Esophagus (tissue), 2 donors: Measurements from ENCODE around the gene CD7. TPM values are rescaled to one million over a fixed set of nuclear protein-coding genes. Genes with fewer than 3 reads are reported as not detected.
"Not testable (repeated sequence)": the region's sequence is repeated elsewhere in the genome, so short reads cannot be mapped to it uniquely, and the experiment has no call there.

Experiments
- H3K27ac ChIP-seq, 2 donors: one replicate each; pipeline ENCODE4 v1.5.1; 2013; ENCODE audit warnings: low read depth in 2 of 2, mild to moderate bottlenecking in 2 of 2, inconsistent platforms in 1 of 2, low read length in 1 of 2, moderate library complexity in 1 of 2
- H3K27me3 ChIP-seq, 2 donors: one replicate each; pipeline ENCODE4 v1.6.1; 2013; ENCODE audit warnings: low read length in 2 of 2, control low read depth in 1 of 2, mild to moderate bottlenecking in 1 of 2; ENCODE audit not compliant: insufficient read depth in 2 of 2, control insufficient read depth in 1 of 2
- H3K36me3 ChIP-seq, 2 donors: one replicate each; pipeline ENCODE4 v1.6.1; 2013; ENCODE audit warnings: low read length in 1 of 2; ENCODE audit not compliant: control insufficient read depth in 2 of 2, insufficient read depth in 2 of 2
- H3K4me1 ChIP-seq, 2 donors: one replicate each; pipeline ENCODE4 v1.6.1; 2013; ENCODE audit warnings: low read length in 1 of 2; ENCODE audit not compliant: control insufficient read depth in 2 of 2, insufficient read depth in 2 of 2
- H3K4me3 ChIP-seq, 2 donors: one replicate each; pipeline ENCODE4 v1.5.1; 2013; ENCODE audit warnings: low read length in 2 of 2, mild to moderate bottlenecking in 2 of 2, low read depth in 1 of 2, moderate library complexity in 1 of 2
- H3K9me3 ChIP-seq, 2 donors: one replicate each; pipeline ENCODE4 v1.6.1; 2013; ENCODE audit warnings: mild to moderate bottlenecking in 2 of 2, low read depth in 1 of 2, low read length in 1 of 2, moderate library complexity in 1 of 2; ENCODE audit not compliant: control insufficient read depth in 2 of 2, insufficient read depth in 1 of 2
- WGBS, 2 donors: extraction: QIAGEN DNeasy Blood & Tissue Kit; methylation state at CpG; one replicate each; pipeline ENCODE4 v1.1.7; 2013; 5-methylcytosine and 5-hydroxymethylcytosine counted together
- polyA plus RNA-seq, 2 donors: library from polyadenylated mRNA; stranded (reverse); fragments of 200-250 nt; gene quantifications; one replicate each; pipeline ENCODE4 v1.2.3, GENCODE V29; 2013
- donor health status: healthy with polysubstance abuse.
- donor health status: Bipolar disorder and iron deficiency.

Gene CD7
- 1 to 10 TPM; 2.6 to 3.1 TPM for polyA plus RNA-seq

DNA sequence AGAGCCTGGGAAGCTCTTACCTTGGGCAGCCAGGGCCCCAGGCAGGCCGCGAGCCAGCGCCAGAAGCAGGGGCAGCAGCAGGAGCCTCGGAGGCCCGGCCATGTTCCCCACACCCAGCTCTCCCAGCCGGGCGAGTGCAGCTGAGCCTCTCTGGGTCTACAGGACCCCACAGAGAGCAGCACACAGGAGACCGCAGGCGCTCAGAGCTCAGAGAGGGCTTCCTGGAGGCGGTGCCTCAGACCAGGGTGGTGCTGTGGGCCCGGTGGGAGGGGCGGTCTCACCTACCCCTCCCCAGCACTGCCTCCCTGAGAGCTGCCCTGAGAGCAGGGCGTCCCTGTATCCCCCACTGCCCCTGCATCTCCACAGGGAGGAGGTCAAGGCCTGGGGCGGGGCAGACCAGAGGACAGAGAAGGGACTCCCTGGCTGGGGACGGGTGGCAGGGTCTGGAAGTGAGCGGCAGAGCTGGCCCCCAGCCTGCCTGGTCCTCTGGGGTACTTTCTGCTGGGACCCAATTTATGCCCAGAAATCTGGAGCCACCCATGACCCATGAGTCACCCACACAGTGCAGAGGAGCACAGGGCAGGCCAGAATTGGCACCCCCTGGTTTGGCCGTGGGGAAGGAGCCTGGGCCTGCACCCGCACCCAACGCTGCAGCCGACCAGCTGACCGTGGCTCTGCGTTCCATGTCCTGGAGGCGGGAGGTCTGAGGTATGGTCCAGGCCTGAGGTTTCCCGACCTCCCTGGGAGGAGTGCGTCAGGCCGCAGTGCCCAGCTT lies at the start of gene CD7:
CD7 (minus strand) TSS at position 215 of the 775 bp plus-strand sequence; CDS start at position 102, 113 bp downstream.
- H3K27me3 ChIP-seq: peaks cover 0 to 5% of the 10 kb centered on the region in 2 donors
- peak within 1 kb of the TSS in 1 of 2 donors; percentile 38 for H3K4me3 ChIP-seq
- H3K36me3 ChIP-seq: no peaks in the 10 kb centered on the region
- no peak within 1 kb of the TSS for H3K27ac ChIP-seq
- 73 to 77% methylated on average over 25 to 26 of the region's 26 CpGs for WGBS, 2 donors
- peaks cover 6% of the 10 kb centered on the region in 2 donors for H3K9me3 ChIP-seq
- H3K4me1 ChIP-seq: peaks cover 0 to 8% of the 10 kb centered on the region in 2 donors

DNA sequence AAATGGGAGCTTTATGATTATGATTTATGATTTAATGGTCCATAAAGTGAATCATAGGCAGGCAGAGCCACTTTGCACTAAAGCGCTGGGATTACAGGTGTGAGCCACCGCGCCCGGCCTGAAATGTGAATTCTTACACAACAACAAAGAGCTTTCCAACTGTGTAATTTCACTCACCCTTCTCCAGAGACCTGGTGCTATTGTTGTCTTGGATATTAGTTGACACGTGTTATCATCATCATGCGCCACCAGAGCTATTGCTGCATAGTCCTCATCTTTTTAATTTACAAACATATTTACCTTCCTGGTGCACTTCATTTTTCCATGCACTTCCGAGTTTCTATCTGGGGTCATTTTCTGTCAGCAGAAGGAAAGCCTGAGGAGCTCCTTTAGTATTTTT lies 49.3 kb upstream of the CD7 start:
- no peak overlapping the region for H3K4me3 ChIP-seq
- 56 to 59% methylated on average over 7 of the region's 7 CpGs for WGBS, 2 donors
- no peaks in the 10 kb centered on the region for H3K36me3 ChIP-seq
- H3K27ac ChIP-seq: no peak overlapping the region
- H3K27me3 ChIP-seq: peaks cover 0 to 8% of the 10 kb centered on the region in 2 donors
- peaks cover 9 to 11% of the 10 kb centered on the region in 2 donors for H3K4me1 ChIP-seq
- no peaks in the 10 kb centered on the region for H3K9me3 ChIP-seq

DNA sequence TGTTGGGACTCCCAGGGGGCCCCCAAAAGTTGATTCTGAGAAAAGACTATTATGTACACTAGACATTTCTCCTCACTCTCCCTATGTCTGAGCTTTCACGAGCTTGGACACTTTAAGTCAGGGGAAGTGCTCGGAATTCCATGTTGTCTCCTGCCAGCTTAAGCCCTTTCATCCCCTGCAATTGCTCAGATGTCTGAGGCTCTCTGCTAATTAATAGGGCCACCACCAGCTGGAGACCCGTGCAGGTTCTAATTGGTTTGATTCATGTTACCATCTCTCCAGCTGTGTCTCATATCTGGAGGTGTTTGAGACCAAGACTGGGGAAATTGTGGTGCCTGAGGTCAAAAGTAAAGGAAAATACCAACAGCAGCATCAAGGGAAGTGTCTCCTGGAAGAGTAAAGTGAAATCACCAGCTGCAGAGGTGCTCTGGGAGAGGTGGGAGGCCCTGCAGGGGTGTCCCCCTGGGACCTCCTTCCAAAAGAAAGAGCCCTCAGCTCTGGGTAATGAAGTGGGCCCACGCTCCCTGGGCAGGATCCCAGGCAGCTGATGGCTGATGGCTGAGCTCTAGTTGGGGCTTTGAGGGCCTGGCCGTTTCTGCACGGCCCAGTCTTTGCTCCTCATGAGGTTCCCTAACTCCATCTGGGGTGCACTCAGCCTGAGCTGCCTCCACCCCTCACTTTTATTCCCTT lies 48.3 kb upstream of the CD7 start:
- H3K27ac ChIP-seq: no peak overlapping the region
- WGBS, 2 donors: 80 to 83% methylated on average over 6 of the region's 6 CpGs
- H3K36me3 ChIP-seq: no peaks in the 10 kb centered on the region
- no peak overlapping the region for H3K4me3 ChIP-seq
- H3K27me3 ChIP-seq: peaks cover 0 to 7% of the 10 kb centered on the region in 2 donors
- peaks cover 5 to 7% of the 10 kb centered on the region in 2 donors for H3K4me1 ChIP-seq
- no peaks in the 10 kb centered on the region for H3K9me3 ChIP-seq

DNA sequence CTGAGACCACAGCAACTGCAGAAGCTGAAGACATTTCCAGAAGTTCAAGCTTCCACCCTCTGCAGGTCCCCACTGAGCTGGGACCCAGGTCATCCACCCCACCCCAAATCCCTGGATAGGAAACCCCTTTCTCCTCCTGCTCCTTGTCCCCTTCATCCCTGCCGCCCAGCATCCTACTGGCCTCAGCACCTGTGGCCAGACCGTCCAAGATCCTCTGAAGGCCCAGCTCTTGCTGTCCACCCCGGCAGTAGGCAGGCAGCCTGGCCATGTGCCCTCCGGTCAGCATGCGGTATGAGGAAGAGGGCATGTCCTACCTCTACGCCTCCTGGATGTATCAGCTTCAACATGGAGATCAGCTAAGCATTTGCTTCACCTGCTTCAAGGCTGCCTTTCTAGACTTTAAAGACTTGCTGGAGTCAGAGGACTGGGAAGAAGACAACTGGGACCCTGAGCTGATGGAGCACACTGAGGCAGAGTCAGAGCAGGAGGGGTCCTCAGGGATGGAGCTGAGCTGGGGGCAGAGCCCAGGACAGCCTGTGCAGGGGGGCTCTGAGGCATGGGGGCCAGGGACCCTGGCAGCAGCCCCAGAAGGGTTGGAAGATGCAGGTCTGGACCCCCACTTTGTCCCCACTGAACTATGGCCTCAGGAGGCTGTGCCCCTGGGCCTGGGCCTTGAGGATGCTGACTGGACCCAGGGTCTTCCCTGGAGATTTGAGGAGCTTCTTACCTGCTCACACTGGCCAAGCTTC lies 44.7 kb upstream of the CD7 start:
- Histone ChIP-seq H3K27ac (no peak overlapping the region), H3K4me1 (peaks cover 0 to 3% of the 10 kb centered on the region in 2 donors), H3K4me3 (no peak overlapping the region), H3K27me3 (no peaks in the 10 kb centered on the region), H3K9me3 (no peaks in the 10 kb centered on the region), H3K36me3 (no peaks in the 10 kb centered on the region)
- 88 to 93% methylated on average over 6 of the region's 6 CpGs for WGBS, 2 donors

DNA sequence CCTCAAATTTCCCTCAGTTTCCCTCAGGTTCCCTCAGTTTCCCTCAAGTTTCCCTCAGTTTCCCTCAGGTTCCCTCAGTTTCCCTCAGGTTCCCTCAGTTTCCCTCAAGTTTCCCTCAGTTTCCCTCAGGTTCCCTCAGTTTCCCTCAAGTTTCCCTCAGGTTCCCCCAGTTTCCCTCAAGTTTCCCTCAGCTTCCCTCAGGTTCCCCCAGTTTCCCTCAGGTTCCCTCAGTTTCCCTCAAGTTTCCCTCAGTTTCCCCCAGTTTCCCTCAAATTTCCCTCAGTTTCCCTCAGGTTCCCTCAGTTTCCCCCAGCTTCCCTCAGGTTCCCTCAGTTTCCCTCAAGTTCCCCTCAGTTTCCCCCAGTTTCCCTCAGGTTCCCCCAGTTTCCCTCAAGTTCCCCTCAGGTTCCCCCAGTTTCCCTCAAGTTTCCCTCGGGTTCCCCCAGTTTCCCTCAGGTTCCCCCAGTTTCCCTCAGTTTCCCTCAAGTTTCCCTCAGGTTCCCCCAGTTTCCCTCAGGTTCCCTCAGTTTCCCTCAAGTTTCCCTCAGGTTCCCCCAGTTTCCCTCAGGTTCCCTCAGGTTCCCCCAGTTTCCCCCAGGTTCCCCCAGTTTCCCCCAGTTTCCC lies 42.2 kb upstream of the CD7 start:
- not testable (repeated sequence) for H3K27ac ChIP-seq, H3K27me3 ChIP-seq, H3K4me3 ChIP-seq, H3K9me3 ChIP-seq, H3K36me3 ChIP-seq, H3K4me1 ChIP-seq
- 60 to 89% methylated on average over 1 of the region's 1 CpG for WGBS, 2 donors

DNA sequence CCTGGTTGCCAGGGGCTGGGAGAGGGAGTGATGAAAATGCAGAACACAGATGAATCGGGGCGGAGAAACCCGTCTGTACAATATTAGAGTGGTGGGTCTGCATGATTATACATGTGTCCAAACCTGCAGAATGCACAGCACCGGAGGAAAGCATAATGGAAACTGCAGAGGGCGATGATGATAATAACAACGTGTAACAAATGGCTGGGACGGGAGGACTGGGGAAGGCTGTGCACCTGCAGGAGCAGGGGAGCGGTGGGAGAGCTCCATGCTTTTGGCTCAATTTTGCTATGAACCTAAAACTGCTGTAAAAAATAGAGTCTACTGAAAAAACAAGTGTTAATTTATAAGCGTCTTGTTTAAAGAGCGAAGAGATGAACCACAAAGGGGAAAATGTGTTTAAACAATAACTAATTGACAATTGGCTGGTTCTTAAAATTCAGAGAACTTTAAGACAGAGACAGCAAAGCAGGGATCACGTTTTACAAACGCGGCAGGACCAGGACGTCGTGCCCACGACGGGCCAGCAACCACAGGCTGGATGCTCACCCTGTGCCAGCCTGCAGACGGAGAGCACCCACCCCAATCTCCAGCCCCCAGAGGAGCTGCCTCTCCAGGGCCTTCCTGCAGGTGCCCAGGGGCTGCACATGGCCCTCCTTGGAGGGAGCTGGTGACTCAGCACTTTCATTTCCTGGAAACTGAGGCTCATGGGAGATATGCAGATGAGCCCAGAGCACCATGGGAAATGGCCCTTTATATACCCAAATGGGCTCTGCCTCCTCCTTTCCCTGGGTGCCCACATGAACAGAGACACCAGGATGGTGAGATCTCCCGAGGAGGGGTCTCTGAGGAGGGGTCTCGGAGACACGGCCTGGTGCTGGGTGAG lies 41.3 kb upstream of the CD7 start, which contains the start of gene TEX19:
TEX19 (plus strand) TSS at position 783 of the 886 bp plus-strand sequence. CDS start 2,904 bp downstream, outside the sequence.
- H3K27me3 ChIP-seq: no peaks in the 10 kb centered on the region
- H3K27ac ChIP-seq: no peak within 1 kb of the TSS
- no peaks in the 10 kb centered on the region for H3K9me3 ChIP-seq
- no peaks in the 10 kb centered on the region for H3K36me3 ChIP-seq
- peaks cover 3 to 7% of the 10 kb centered on the region in 2 donors for H3K4me1 ChIP-seq
- no peak within 1 kb of the TSS for H3K4me3 ChIP-seq
- 67 to 69% methylated on average over 21 of the region's 21 CpGs for WGBS, 2 donors

DNA sequence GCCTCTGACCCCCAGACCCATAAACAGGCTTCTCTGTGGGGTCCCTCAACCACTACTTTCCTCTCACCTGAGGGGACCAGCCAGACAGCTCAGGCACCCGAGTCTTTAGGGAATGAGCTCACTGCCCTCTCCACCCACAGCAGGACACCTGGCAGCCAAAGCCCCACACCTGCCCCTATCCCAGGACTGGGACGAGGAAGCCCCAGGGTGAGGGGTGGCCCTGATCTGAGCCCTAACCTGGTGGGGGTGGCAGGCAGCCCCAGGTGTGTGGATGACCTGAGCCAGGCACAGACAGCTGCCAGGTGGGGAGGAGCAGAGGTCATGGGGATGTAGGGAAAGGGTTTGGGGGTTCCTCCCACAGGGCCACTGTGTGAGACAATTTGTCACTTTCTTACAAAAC lies 40.0 kb upstream of the CD7 start:
- H3K27me3 ChIP-seq: no peaks in the 10 kb centered on the region
- H3K4me3 ChIP-seq: no peak overlapping the region
- H3K36me3 ChIP-seq: no peaks in the 10 kb centered on the region
- no peaks in the 10 kb centered on the region for H3K9me3 ChIP-seq
- 64 to 65% methylated on average over 2 of the region's 2 CpGs for WGBS, 2 donors
- H3K4me1 ChIP-seq: peaks cover 0 to 7% of the 10 kb centered on the region in 2 donors
- no peak overlapping the region for H3K27ac ChIP-seq

DNA sequence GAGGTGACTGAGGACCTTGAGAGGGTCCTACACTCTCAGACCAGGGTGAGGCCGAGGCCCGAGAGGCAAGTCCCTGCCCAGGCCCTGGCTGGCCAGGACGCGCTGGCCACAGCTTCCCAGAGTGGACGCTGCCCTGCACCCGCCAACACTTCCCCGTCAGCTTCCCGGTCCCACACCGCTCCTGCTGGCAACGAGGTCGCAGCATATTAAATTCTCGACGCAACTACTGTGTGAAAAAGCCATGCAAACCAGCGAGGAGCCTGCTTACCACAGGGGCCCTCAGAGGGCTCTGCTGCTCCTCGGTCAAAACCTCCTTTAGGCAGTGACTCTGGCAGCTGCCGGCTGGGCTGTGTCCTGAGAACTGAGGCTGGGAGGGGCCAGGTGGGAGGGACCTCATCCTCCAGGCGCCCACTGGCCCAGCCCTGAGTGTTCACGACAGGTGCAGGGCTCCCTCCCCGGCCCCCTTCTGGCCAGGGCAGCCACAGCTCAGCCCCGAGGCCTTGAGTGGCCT lies 39.5 kb upstream of the CD7 start:
- no peaks in the 10 kb centered on the region for H3K36me3 ChIP-seq
- 54 to 66% methylated on average over 20 of the region's 20 CpGs for WGBS, 2 donors
- no peak overlapping the region for H3K27ac ChIP-seq
- no peaks in the 10 kb centered on the region for H3K9me3 ChIP-seq
- H3K4me3 ChIP-seq: no peak overlapping the region
- H3K27me3 ChIP-seq: no peaks in the 10 kb centered on the region
- H3K4me1 ChIP-seq: peaks cover 0 to 10% of the 10 kb centered on the region in 2 donors
